Measurements from ENCODE around the gene TRANK1.

Gene TRANK1

DNA sequence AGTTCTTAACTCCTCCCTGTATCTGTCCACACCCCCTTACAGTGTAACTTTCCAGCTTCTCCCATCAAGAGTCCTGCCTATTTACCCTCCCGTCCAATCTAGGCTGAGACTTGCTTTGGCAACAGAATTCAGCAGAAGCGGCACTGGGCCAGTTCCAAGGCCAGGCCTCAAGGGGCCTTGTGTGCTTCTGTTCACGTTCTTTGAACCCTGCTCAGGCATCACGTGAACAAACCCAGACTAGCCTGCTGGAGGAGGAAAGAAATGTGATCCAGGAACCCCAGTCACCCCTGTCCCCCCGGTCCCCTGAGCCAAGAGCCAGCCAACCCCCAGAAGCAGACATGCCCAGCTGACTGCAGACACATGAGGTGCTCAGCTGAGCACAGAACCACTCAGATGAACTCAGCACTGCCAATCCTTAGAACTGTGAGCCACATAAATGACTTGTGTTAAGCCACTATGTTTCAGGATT lies 104.4 kb downstream of the TRANK1 start:
- no peak for DNase-seq (ENCODE audit: low read depth in 1 of 2, low spot score in 1 of 2)
- TF ChIP-seq SPI1 (IDR thresholded peaks at IDR 0.05; ENCODE audit: borderline replicate concordance, low read depth) (no peak), GABPA (IDR thresholded peaks at IDR 0.05; ENCODE audit: low read depth) (no peak), POLR2AphosphoS5 (IDR thresholded peaks at IDR 0.05; ENCODE audit: low read depth) (no peak)
- TF ChIP-seq, protein P1, sequence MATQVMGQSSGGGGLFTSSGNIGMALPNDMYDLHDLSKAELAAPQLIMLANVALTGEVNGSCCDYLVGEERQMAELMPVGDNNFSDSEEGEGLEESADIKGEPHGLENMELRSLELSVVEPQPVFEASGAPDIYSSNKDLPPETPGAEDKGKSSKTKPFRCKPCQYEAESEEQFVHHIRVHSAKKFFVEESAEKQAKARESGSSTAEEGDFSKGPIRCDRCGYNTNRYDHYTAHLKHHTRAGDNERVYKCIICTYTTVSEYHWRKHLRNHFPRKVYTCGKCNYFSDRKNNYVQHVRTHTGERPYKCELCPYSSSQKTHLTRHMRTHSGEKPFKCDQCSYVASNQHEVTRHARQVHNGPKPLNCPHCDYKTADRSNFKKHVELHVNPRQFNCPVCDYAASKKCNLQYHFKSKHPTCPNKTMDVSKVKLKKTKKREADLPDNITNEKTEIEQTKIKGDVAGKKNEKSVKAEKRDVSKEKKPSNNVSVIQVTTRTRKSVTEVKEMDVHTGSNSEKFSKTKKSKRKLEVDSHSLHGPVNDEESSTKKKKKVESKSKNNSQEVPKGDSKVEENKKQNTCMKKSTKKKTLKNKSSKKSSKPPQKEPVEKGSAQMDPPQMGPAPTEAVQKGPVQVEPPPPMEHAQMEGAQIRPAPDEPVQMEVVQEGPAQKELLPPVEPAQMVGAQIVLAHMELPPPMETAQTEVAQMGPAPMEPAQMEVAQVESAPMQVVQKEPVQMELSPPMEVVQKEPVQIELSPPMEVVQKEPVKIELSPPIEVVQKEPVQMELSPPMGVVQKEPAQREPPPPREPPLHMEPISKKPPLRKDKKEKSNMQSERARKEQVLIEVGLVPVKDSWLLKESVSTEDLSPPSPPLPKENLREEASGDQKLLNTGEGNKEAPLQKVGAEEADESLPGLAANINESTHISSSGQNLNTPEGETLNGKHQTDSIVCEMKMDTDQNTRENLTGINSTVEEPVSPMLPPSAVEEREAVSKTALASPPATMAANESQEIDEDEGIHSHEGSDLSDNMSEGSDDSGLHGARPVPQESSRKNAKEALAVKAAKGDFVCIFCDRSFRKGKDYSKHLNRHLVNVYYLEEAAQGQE (IDR thresholded peaks at IDR 0.05; ENCODE audit: insufficient replicate concordance, low read depth), result no peak
- TF ChIP-seq, protein P2, sequence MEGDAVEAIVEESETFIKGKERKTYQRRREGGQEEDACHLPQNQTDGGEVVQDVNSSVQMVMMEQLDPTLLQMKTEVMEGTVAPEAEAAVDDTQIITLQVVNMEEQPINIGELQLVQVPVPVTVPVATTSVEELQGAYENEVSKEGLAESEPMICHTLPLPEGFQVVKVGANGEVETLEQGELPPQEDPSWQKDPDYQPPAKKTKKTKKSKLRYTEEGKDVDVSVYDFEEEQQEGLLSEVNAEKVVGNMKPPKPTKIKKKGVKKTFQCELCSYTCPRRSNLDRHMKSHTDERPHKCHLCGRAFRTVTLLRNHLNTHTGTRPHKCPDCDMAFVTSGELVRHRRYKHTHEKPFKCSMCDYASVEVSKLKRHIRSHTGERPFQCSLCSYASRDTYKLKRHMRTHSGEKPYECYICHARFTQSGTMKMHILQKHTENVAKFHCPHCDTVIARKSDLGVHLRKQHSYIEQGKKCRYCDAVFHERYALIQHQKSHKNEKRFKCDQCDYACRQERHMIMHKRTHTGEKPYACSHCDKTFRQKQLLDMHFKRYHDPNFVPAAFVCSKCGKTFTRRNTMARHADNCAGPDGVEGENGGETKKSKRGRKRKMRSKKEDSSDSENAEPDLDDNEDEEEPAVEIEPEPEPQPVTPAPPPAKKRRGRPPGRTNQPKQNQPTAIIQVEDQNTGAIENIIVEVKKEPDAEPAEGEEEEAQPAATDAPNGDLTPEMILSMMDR (IDR thresholded peaks at IDR 0.05; ENCODE audit: insufficient read depth, low read length), result no peak
- no peaks in the 10 kb centered on the region for H3K27me3 ChIP-seq (ENCODE audit: insufficient read depth, poor library complexity, severe bottlenecking)
- no peak overlapping the region for H3K4me3 ChIP-seq (replicated peaks; ENCODE audit: insufficient read depth, low read length)
- no peak overlapping the region for H3K27ac ChIP-seq (replicated peaks)

DNA sequence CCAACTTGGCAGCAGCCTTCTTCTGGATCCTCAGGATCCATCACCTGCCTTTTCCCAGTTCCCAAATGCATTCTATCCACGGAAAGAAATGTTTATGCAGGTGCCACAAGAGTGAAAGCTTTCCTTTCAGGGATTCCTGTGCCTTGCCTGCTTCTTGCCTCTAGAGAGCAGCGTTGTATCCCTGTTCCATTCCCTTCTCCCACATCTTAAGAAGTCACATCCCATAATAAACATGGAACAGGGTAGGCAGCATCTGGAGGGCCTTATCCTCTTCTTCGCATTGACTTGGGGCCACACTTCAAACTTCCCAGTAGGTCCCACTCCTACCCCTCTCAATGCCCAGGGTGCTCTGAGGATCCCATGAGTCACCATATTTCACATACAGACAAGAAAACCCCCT lies 107.8 kb downstream of the TRANK1 start:
- H3K27me3 ChIP-seq (ENCODE audit: insufficient read depth, poor library complexity, severe bottlenecking), result no peaks in the 10 kb centered on the region
- no peak for TF ChIP-seq SPI1 (IDR thresholded peaks at IDR 0.05; ENCODE audit: borderline replicate concordance, low read depth)
- no peak for TF ChIP-seq POLR2AphosphoS5 (IDR thresholded peaks at IDR 0.05; ENCODE audit: low read depth)
- TF ChIP-seq, protein P1 (IDR thresholded peaks at IDR 0.05; ENCODE audit: insufficient replicate concordance, low read depth), result no peak
- no peak for TF ChIP-seq GABPA (IDR thresholded peaks at IDR 0.05; ENCODE audit: low read depth)
- TF ChIP-seq, protein P2 (IDR thresholded peaks at IDR 0.05; ENCODE audit: insufficient read depth, low read length), result no peak
- H3K4me3 ChIP-seq (replicated peaks; ENCODE audit: insufficient read depth, low read length), result no peak overlapping the region
- no peak for DNase-seq (ENCODE audit: low read depth in 1 of 2, low spot score in 1 of 2)
- no peak overlapping the region for H3K27ac ChIP-seq (replicated peaks)

DNA sequence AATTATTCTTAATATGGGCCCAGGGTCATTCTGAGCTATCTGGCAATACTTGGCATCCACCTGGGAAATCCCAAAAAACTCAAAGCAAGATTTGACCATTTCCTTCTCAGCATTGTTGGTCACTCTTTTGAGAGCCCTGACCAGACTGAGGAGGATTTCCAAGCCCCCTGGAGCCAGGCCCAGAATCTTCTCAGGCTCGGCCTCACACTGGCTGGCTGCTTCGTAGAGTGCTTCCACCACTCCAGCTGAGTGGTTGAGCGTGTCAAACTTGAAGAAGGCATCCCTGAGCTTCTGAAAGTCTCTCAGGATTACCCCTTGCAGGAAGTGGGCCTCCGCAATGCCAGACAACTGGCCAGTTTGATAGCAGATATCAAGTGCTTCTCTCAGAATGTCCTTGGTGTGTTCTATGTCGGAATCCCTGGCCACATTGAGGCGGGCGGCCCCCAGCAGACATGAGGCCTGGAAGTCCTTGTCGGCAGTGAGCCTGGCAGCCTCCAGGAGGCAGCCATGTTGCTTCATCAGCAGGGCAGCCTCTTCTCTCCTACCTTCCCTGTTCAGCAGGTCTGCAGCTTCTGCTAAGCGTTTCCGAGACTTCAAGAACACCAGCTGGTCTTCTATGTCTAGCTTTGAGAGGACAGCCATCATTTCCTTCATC lies 111.6 kb downstream of the TRANK1 start:
- Histone ChIP-seq H3K27ac (replicated peaks) (no peak overlapping the region), H3K4me3 (replicated peaks; ENCODE audit: insufficient read depth, low read length) (no peak overlapping the region), H3K27me3 (ENCODE audit: insufficient read depth, poor library complexity, severe bottlenecking) (no peaks in the 10 kb centered on the region)
- TF ChIP-seq, protein P1 (IDR thresholded peaks at IDR 0.05; ENCODE audit: insufficient replicate concordance, low read depth), result no peak
- TF ChIP-seq, protein P2 (IDR thresholded peaks at IDR 0.05; ENCODE audit: insufficient read depth, low read length), result no peak
- TF ChIP-seq GABPA (IDR thresholded peaks at IDR 0.05; ENCODE audit: low read depth) (no peak), SPI1 (IDR thresholded peaks at IDR 0.05; ENCODE audit: borderline replicate concordance, low read depth) (no peak), POLR2AphosphoS5 (IDR thresholded peaks at IDR 0.05; ENCODE audit: low read depth) (no peak)
- DNase-seq (ENCODE audit: low read depth in 1 of 2, low spot score in 1 of 2), result no peak
